ENCODE measurements around the gene TTC28. TPM values are rescaled to one million over a fixed set of nuclear protein-coding genes. Genes with fewer than 3 reads are reported as not detected.
"Not testable (repeated sequence)": the region's sequence is repeated elsewhere in the genome, so short reads cannot be mapped to it uniquely, and the experiment has no call there.

Gene TTC28
- total RNA-seq (2021; fragmentation: NEBNext Ultra II Directional; extraction: Animal tissue kit (Norgen Biotek cat#: 25700)): 10 to 100 TPM; 10.8 to 18.9 (median 13.6) TPM
- long read RNA-seq, partial matches to known transcripts: 0 of 3 reads
- long read RNA-seq, other reads (novel, unspliced or antisense): 3 of 3 reads

GRCh38 chr22:28679611-28680287 lies at the start of gene TTC28:
Gene TTC28, minus strand, starts transcription at chr22:28679840. Its CDS starts 117 bp downstream, at chr22:28679723.
- not testable (repeated sequence) for H3K4me1 Mint-ChIP-seq (ENCODE audit: low read depth); H3K27me3 Mint-ChIP-seq (ENCODE audit: insufficient read depth); H3K36me3 Mint-ChIP-seq (ENCODE audit: low read depth); H3K9me3 Mint-ChIP-seq
- Mint-ChIP-seq H3K4me3 (peak within 1 kb of the TSS; percentile 89), H3K27ac (peak within 1 kb of the TSS; percentile 66)
- peak; percentile 35 for DNase-seq

- DNase-seq: no peak
- H3K4me1 Mint-ChIP-seq (ENCODE audit: low read depth): peaks cover 5% of the 10 kb centered on the region; the same call in 1 of the 2 replicates
- H3K27me3 Mint-ChIP-seq (ENCODE audit: insufficient read depth): no peaks in the 10 kb centered on the region
- TF ChIP-seq CTCF (IDR thresholded peaks at IDR 0.05): no peak
- peak overlapping the region; percentile 12; the same call in 1 of the 2 replicates for H3K27ac Mint-ChIP-seq
- no peak overlapping the region for H3K4me3 Mint-ChIP-seq
- no peaks in the 10 kb centered on the region for H3K9me3 Mint-ChIP-seq
- H3K36me3 Mint-ChIP-seq (ENCODE audit: low read depth): no peaks in the 10 kb centered on the region; the same call in 1 of the 2 replicates
These were observed 49.1 kb upstream of the TTC28 start for GRCh38 chr22:28728621-28729313.

GRCh38 chr22:28728002-28728401 lies 48.4 kb upstream of the TTC28 start:
- no peak overlapping the region for H3K27ac Mint-ChIP-seq
- no peak overlapping the region for H3K4me3 Mint-ChIP-seq
- no peak for TF ChIP-seq CTCF (IDR thresholded peaks at IDR 0.05)
- H3K27me3 Mint-ChIP-seq (ENCODE audit: insufficient read depth): no peaks in the 10 kb centered on the region
- peaks cover 5% of the 10 kb centered on the region; the same call in 1 of the 2 replicates for H3K4me1 Mint-ChIP-seq (ENCODE audit: low read depth)
- no peaks in the 10 kb centered on the region for H3K9me3 Mint-ChIP-seq
- no peak for DNase-seq
- H3K36me3 Mint-ChIP-seq (ENCODE audit: low read depth): no peaks in the 10 kb centered on the region; the same call in 1 of the 2 replicates

GRCh38 chr22:28718044-28718443 lies 38.4 kb upstream of the TTC28 start:
- Mint-ChIP-seq H3K9me3 (no peaks in the 10 kb centered on the region), H3K36me3 (ENCODE audit: low read depth) (peaks cover 14% of the 10 kb centered on the region)
- TF ChIP-seq CTCF (IDR thresholded peaks at IDR 0.05): no peak

GRCh38 chr22:28716686-28717085 lies 37.0 kb upstream of the TTC28 start:
- no peaks in the 10 kb centered on the region; the same call in 1 of the 2 replicates for H3K27me3 Mint-ChIP-seq (ENCODE audit: insufficient read depth)
- DNase-seq: no peak
- peaks cover 40% of the 10 kb centered on the region for H3K4me1 Mint-ChIP-seq (ENCODE audit: low read depth)
- no peak overlapping the region for H3K4me3 Mint-ChIP-seq
- peaks cover 14% of the 10 kb centered on the region for H3K36me3 Mint-ChIP-seq (ENCODE audit: low read depth)
- H3K9me3 Mint-ChIP-seq: no peaks in the 10 kb centered on the region
- no peak overlapping the region for H3K27ac Mint-ChIP-seq
- TF ChIP-seq CTCF (IDR thresholded peaks at IDR 0.05): no peak

More at GRCh38 chr22:28718044-28718443, 38.4 kb upstream of the TTC28 start:
- Mint-ChIP-seq H3K27me3 (ENCODE audit: insufficient read depth) (peaks cover 2% of the 10 kb centered on the region), H3K27ac (no peak overlapping the region), H3K4me3 (no peak overlapping the region), H3K4me1 (ENCODE audit: low read depth) (peaks cover 26% of the 10 kb centered on the region)
- no peak for DNase-seq

- H3K4me3 Mint-ChIP-seq: no peak overlapping the region
- H3K9me3 Mint-ChIP-seq: no peaks in the 10 kb centered on the region
- H3K27me3 Mint-ChIP-seq (ENCODE audit: insufficient read depth): no peaks in the 10 kb centered on the region; the same call in 1 of the 2 replicates
- H3K27ac Mint-ChIP-seq: no peak overlapping the region
- peak; percentile 11 for DNase-seq
- H3K4me1 Mint-ChIP-seq (ENCODE audit: low read depth): peaks cover 50% of the 10 kb centered on the region
- TF ChIP-seq CTCF (IDR thresholded peaks at IDR 0.05): no peak
- H3K36me3 Mint-ChIP-seq (ENCODE audit: low read depth): peaks cover 12% of the 10 kb centered on the region
These were observed 36.0 kb upstream of the TTC28 start for GRCh38 chr22:28715611-28716010.
